ENCODE results near the gene COMMD1. TPM values are rescaled to one million over a fixed set of nuclear protein-coding genes. Genes with fewer than 3 reads are reported as not detected.
"Not testable (repeated sequence)": the region's sequence is repeated elsewhere in the genome, so short reads cannot be mapped to it uniquely, and the experiment has no call there.

The COMMD1 gene
- polyA plus RNA-seq, 4 donors = 61.3 to 85.3 (median 71.8) TPM

- no peak for DNase-seq (ENCODE audit: low read depth in 4 of 4, low spot score in 3 of 4)
These were observed 214.0 kb downstream of the COMMD1 start for GRCh38 chr2:62119311-62119974.

- DNase-seq (ENCODE audit: low read depth in 4 of 4, low spot score in 3 of 4) = not testable (repeated sequence)
These were observed 220.8 kb downstream of the COMMD1 start for GRCh38 chr2:62126239-62126638.

GRCh38 chr2:62133320-62133823 lies 227.9 kb downstream of the COMMD1 start:
- no peak for DNase-seq (ENCODE audit: low read depth in 4 of 4, low spot score in 3 of 4)

- DNase-seq (ENCODE audit: low read depth in 4 of 4, low spot score in 3 of 4) = no peak
These were observed 231.7 kb downstream of the COMMD1 start for GRCh38 chr2:62136956-62137830.

GRCh38 chr2:62140426-62141141 lies 235.1 kb downstream of the COMMD1 start:
- no peak for DNase-seq (ENCODE audit: low read depth in 4 of 4, low spot score in 3 of 4)

GRCh38 chr2:62141142-62141740 lies 235.8 kb downstream of the COMMD1 start:
- no peak for DNase-seq (ENCODE audit: low read depth in 4 of 4, low spot score in 3 of 4)

- no peak for DNase-seq (ENCODE audit: low read depth in 4 of 4, low spot score in 3 of 4)
These were observed 236.6 kb downstream of the COMMD1 start for GRCh38 chr2:62142054-62142453.

GRCh38 chr2:62143696-62144095 lies 238.2 kb downstream of the COMMD1 start:
- DNase-seq (ENCODE audit: low read depth in 4 of 4, low spot score in 3 of 4) = no peak

GRCh38 chr2:62144689-62145477 lies 239.4 kb downstream of the COMMD1 start:
- no peak for DNase-seq (ENCODE audit: low read depth in 4 of 4, low spot score in 3 of 4)

GRCh38 chr2:62145478-62146100 lies 240.1 kb downstream of the COMMD1 start:
- no peak for DNase-seq (ENCODE audit: low read depth in 4 of 4, low spot score in 3 of 4)

GRCh38 chr2:62146790-62147189 lies 241.3 kb downstream of the COMMD1 start:
- DNase-seq (ENCODE audit: low read depth in 4 of 4, low spot score in 3 of 4) = not testable (repeated sequence)

GRCh38 chr2:62147610-62148301 lies 242.3 kb downstream of the COMMD1 start:
- no peak for DNase-seq (ENCODE audit: low read depth in 4 of 4, low spot score in 3 of 4)

GRCh38 chr2:62149708-62150107 lies 244.2 kb downstream of the COMMD1 start:
- DNase-seq (ENCODE audit: low read depth in 4 of 4, low spot score in 3 of 4) = no peak

- DNase-seq (ENCODE audit: low read depth in 4 of 4, low spot score in 3 of 4) = no peak
These were observed 245.3 kb downstream of the COMMD1 start for GRCh38 chr2:62150597-62151305.

- DNase-seq (ENCODE audit: low read depth in 4 of 4, low spot score in 3 of 4) = no peak
These were observed 245.8 kb downstream of the COMMD1 start for GRCh38 chr2:62151306-62151638.

- DNase-seq (ENCODE audit: low read depth in 4 of 4, low spot score in 3 of 4) = no peak
These were observed 246.5 kb downstream of the COMMD1 start for GRCh38 chr2:62152000-62152399.

- no peak for DNase-seq (ENCODE audit: low read depth in 4 of 4, low spot score in 3 of 4)
These were observed 251.5 kb downstream of the COMMD1 start for GRCh38 chr2:62156861-62157496.
